Measurements from ENCODE around the gene NAALAD2.

Gene NAALAD2

GRCh38 chr11:90213322-90213721, 78.9 kb downstream of the NAALAD2 start:
- TF ChIP-seq CTCF (IDR thresholded peaks at IDR 0.05; ENCODE audit: control insufficient read depth, insufficient read depth, low read depth, low read length, missing control alignments): no peak
- no peak overlapping the region for H3K4me3 ChIP-seq (ENCODE audit: control insufficient read depth, low read depth, low read length)

GRCh38 chr11:90216611-90217010, 82.1 kb downstream of the NAALAD2 start:
- no peak for TF ChIP-seq CTCF (IDR thresholded peaks at IDR 0.05; ENCODE audit: control insufficient read depth, insufficient read depth, low read depth, low read length, missing control alignments)
- DNase-seq (ENCODE audit: low read depth): no peak
- no peak overlapping the region for H3K4me3 ChIP-seq (ENCODE audit: control insufficient read depth, low read depth, low read length)

More at GRCh38 chr11:90213322-90213721, 78.9 kb downstream of the NAALAD2 start:
- DNase-seq (ENCODE audit: low read depth): no peak

DNA sequence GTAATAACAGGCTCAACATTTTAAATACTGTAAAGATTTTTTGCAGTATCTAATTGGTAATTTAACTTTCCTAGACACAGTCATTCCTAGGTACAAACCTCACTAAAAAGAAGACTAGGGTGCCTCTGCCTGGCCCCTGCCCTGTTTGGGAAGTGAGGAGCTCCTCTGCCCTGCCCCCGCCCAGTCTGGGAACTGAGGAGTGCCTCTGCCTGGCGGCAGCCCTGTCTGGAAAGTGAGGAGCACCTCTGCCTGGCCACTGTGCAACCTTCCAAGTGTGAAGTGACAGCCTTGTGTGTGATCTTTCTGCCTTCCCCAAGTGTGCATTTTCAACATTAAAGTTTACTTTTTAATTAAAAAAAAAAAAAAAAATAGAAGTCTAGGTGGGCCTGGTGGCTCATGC, 84.1 kb downstream of the NAALAD2 start:
- H3K4me3 ChIP-seq (ENCODE audit: control insufficient read depth, low read depth, low read length): no peak overlapping the region
- no peak for TF ChIP-seq CTCF (IDR thresholded peaks at IDR 0.05; ENCODE audit: control insufficient read depth, insufficient read depth, low read depth, low read length, missing control alignments)
- DNase-seq (ENCODE audit: low read depth): no peak

- DNase-seq (ENCODE audit: low read depth): no peak
- TF ChIP-seq CTCF (IDR thresholded peaks at IDR 0.05; ENCODE audit: control insufficient read depth, insufficient read depth, low read depth, low read length, missing control alignments): no peak
Observed at GRCh38 chr11:90219438-90219837, 85.0 kb downstream of the NAALAD2 start.

GRCh38 chr11:90220391-90220790, 85.9 kb downstream of the NAALAD2 start:
- no peak overlapping the region for H3K4me3 ChIP-seq (ENCODE audit: control insufficient read depth, low read depth, low read length)
- TF ChIP-seq CTCF (IDR thresholded peaks at IDR 0.05; ENCODE audit: control insufficient read depth, insufficient read depth, low read depth, low read length, missing control alignments): no peak
- peak; percentile 20 for DNase-seq (ENCODE audit: low read depth)

More at GRCh38 chr11:90219438-90219837, 85.0 kb downstream of the NAALAD2 start:
- H3K4me3 ChIP-seq (ENCODE audit: control insufficient read depth, low read depth, low read length): no peak overlapping the region

- peak overlapping the region; percentile 75 for H3K4me3 ChIP-seq (ENCODE audit: control insufficient read depth, low read depth, low read length)
- DNase-seq (ENCODE audit: low read depth): no peak
- no peak for TF ChIP-seq CTCF (IDR thresholded peaks at IDR 0.05; ENCODE audit: control insufficient read depth, insufficient read depth, low read depth, low read length, missing control alignments)
Observed at GRCh38 chr11:90221803-90222458, 87.5 kb downstream of the NAALAD2 start.
